Transverse colon (tissue), 4 donors: ENCODE measurements around the gene LYZL1.

Source experiments
- CTCF ChIP-seq, 5 experiments: fragments of 200-600 bp in 3 of 5; fragments of 450-650 bp in 2 of 5; sonication (generic) in 3 of 5; IDR thresholded peaks; 1 replicate in 2 of 5; 2 replicates in 3 of 5; pipeline ENCODE4 v1.5.1; 2016 to 2017; ENCODE audit warnings: antibody characterized with exemption in 5 of 5, inconsistent platforms in 3 of 5, mild to moderate bottlenecking in 2 of 5, moderate library complexity in 1 of 5
- POLR2A ChIP-seq: fragments of 450-650 bp; IDR thresholded peaks from one replicate; pipeline ENCODE4 v1.6.1; 2016; ENCODE audit warnings: antibody characterized with exemption, mild to moderate bottlenecking, moderate library complexity
- POLR2AphosphoS5 ChIP-seq, 3 donors: sonication (generic); formaldehyde crosslinking; IDR thresholded peaks; one replicate each; pipeline ENCODE4 v1.6.1; 2016; ENCODE audit warnings: antibody characterized with exemption in 3 of 3

- TF ChIP-seq CTCF (IDR thresholded peaks at IDR 0.05) (no peak), POLR2AphosphoS5 (IDR thresholded peaks at IDR 0.05) (no peak), POLR2A (no peak)
Observed at GRCh38 chr10:29358010-29358616, 69.2 kb downstream of the LYZL1 start.
